NCI-H2227 (cell line): ENCODE measurements around the gene GSG1L.

Experiments used
- DNase-seq: peaks from one replicate; lab custom pipeline; 2025; ENCODE audit not compliant: unreplicated experiment; lab: John Stamatoyannopoulos, UW

GSG1L gene

DNA sequence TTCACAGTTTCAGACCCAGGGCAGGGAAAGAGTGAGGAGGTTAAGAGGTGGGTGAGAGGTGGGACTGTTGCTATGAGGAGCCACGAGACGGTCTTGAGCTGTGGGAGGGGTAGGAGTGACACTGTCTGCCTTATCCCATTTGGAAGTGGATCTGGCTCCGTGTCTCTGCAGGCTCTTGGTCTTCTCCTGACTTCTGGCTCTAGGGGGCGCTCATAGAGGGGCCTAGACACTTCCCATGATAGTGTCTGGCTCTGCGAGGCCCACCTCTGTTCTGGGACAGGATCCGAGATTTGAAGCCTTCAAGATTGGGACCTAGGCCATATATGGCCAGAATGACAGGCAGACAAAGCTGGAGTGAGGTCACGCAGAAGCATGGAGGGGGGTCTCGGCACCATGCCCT lies 204.5 kb downstream of the GSG1L start:
- no peak for DNase-seq

DNA sequence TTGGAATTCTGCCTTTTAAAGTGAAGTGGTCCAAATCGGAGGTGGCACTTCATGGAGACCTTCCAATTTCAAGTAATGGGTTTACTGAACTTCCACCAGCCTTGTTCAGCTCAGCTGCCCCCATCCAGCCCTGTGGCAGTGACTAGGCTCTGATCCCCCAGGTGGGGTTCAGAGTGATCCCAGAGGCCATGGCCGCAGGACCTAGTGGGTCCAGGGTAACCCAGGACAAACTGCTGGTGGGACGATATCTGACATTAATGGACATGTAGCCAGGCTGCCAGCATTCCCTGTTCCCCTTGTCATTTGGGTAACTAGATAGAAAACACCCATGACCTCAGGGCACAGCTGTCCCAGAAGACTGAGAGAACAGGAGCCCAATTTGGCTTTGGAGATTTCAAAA lies 209.9 kb downstream of the GSG1L start:
- DNase-seq = no peak

DNA sequence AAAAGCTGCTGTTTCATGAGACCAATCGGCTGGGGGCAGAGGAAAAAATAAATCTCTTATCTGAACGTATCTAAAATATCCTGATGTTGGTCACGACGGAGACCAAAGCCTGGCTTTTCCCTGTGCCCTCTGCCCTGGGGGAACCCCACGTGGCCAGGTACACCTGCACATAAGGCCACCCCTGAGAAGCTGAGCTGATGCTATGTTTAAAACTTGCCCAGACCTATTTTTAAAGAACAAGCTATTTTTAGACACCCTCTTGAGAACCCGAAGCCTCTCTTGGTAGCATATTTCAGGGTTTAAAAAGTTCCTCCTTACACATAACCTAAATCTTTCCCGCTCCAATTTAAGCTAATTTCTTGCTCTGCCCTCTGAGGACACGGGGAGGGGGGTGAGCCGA lies 210.4 kb downstream of the GSG1L start:
- DNase-seq = no peak

DNA sequence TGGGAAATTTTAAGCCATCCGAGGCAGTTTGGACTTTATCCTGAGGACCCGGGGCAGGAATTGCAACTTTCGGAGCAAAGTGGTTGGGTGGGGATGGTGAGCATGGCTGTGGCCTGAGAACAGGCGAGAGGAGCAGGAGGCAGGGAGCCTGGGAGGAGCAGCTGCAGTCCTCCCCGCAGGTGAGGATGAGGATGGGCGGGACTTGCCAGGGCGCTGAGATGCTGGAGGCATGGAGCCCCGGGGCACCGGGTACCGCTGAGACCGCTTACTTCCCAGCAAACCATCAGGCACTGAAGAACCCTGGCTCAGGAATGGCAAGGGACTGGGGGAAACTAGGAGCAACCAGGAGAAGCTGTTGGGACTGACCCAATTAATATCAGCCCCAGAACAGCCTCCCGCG lies 210.8 kb downstream of the GSG1L start:
- DNase-seq = no peak

DNA sequence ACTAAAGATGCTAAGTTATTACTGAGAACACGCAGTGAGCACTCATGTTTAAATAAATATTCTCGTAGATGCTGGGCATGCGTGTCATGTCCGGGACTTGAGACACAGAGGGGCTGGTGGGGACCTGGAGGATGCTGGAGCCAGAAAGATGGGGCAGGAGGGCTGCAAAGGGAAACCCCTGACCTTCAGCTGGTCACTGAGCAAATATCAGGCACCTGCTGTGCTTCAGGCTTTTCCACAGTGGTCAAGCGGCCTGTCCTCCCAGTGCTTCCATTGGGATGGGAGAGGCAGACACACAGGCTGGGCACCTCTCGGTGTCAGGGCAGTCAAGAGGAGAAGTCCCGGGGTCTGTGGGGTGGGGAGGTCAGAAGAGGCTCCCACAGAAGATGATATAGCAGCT lies 211.4 kb downstream of the GSG1L start:
- DNase-seq = no peak

GRCh38 chr16:27851586-27851985 lies 211.9 kb downstream of the GSG1L start:
- no peak for DNase-seq

- no peak for DNase-seq
These were observed 213.9 kb downstream of the GSG1L start for GRCh38 chr16:27849621-27850020.

- no peak for DNase-seq
These were observed 216.4 kb downstream of the GSG1L start for GRCh38 chr16:27847030-27847550.

DNA sequence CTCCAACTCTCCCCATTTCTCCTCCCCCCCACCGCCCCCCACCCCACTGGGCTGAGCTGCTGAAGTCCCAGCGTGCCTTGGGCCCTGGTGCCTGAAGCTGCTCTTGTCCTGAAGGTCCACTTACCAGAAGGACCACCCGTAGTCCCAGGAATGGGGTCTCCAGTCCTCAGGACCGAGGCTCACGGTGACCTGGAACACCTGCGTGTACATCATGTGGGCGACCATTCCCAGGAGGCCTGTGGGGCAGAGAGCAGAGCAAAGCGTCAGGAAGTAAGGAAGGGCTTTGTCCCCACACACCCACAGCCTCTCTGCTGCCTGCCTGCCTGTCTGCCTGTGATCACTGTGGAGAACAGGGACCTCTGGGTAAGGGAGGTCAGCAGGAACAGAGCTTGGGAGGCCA lies 218.7 kb downstream of the GSG1L start:
- DNase-seq = no peak

GRCh38 chr16:27843800-27844199 lies 219.7 kb downstream of the GSG1L start:
- DNase-seq = no peak

- DNase-seq = no peak
These were observed 221.6 kb downstream of the GSG1L start for GRCh38 chr16:27841911-27842310.

- no peak for DNase-seq
These were observed 222.3 kb downstream of the GSG1L start for GRCh38 chr16:27841061-27841801.

DNA sequence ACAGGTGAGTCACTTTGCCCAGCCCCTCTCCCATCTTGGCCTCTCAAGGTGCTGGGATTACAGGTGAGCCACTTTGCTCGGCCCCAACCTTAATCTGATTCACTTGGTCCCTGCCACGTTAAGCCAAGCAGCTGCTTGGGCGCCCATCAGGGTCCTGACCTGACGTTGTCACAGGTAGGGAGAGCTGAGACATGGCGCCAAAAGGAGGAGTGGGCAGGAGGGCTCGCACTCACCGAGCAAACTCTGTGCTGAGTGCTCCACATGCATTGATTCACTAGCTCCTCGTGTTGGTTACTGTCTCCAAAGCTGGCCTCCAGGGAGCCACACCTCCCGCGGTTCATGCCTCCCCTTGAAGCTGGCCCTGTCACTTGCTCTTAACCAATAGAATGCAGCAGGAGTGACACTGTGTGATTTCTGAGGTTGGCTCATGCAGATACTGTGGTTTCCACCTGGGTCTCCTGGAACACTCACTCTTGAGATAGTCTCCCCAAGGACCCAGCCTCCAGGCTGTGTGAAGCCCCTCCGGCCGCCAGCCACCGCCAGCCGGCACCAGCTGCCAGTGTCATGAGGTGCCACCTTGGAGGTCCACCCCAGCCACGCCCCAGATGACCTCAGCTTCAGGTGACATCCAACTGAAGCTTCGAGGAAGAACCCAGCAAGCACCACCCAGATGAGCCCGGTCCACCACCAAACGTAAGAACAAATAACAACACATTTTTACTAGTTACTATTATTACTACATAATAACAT lies 223.0 kb downstream of the GSG1L start:
- no peak for DNase-seq

DNA sequence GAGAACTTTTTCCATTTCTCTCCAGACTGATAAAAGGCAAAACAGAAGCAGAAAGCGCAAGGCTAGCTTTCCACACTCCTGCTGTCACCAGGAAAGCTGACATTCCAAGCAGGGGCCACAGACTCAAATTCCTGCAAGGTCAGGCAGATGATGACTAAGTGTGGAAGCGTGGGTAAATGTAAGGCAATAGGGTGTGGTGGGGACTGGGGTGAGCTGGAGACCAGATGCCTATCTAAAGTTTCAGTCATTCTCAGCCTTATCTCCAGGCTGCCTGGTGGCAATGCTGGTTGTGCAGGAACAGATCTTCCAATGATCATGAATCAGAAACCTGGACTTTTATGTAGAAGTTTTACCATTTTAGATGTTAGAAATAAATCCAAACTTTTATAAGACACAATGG lies 224.1 kb downstream of the GSG1L start:
- DNase-seq = no peak

GRCh38 chr16:27838536-27839175 lies 224.9 kb downstream of the GSG1L start:
- no peak for DNase-seq

- no peak for DNase-seq
These were observed 233.5 kb downstream of the GSG1L start for GRCh38 chr16:27829975-27830374.

- no peak for DNase-seq
These were observed 234.8 kb downstream of the GSG1L start for GRCh38 chr16:27828671-27829070.

- DNase-seq = no peak
These were observed 235.7 kb downstream of the GSG1L start for GRCh38 chr16:27827765-27828164.

DNA sequence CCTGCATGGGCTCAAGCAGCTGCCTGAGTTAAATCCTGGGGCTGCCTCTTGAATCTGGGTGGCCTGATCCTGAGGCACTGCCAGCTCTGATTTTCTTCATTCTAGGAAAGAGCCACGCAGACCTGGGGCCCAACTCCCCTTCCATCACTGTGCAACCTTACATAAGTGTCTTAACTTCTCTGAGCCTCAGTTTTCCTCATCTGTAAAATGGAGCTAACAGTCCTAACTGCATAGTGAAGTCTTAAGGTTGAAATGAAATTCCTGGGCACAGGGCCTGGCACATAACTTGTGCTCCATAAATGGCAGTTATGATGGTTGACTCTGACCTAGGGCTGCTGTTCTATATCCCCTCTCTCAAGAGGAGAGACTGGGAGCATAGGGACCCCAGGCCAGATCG lies 236.6 kb downstream of the GSG1L start:
- DNase-seq = no peak

GRCh38 chr16:27826081-27826892 lies 237.2 kb downstream of the GSG1L start:
- no peak for DNase-seq

- DNase-seq = no peak
These were observed 238.7 kb downstream of the GSG1L start for GRCh38 chr16:27824786-27825185.
